ENCODE measurements around the gene SIDT1. TPM values are rescaled to one million over a fixed set of nuclear protein-coding genes. Genes with fewer than 3 reads are reported as not detected.

SIDT1 gene
- total RNA-seq, 1 donor from 2014 or later, result not detected

- Histone ChIP-seq H3K27me3 (ENCODE audit: insufficient read depth, low read length) (no peaks in the 10 kb centered on the region), H3K4me2 (ENCODE audit: low read length) (no peak overlapping the region), H4K20me1 (ENCODE audit: insufficient read depth, low read length) (no peaks in the 10 kb centered on the region), H3K36me3 (ENCODE audit: insufficient read depth, low read length) (no peaks in the 10 kb centered on the region), H3K27ac (ENCODE audit: low read depth, low read length) (no peak overlapping the region), H3K79me2 (ENCODE audit: insufficient read depth, low read length) (no peaks in the 10 kb centered on the region), H2AFZ (ENCODE audit: low read depth, low read length) (no peak overlapping the region), H3K4me1 (ENCODE audit: insufficient read depth, low read length) (no peaks in the 10 kb centered on the region), H3K4me3 (ENCODE audit: insufficient read depth, low read depth, low read length) (no peak overlapping the region), H3K9ac (ENCODE audit: low read length) (no peak overlapping the region), H3K9me3 (ENCODE audit: insufficient read depth, low read depth, low read length) (no peaks in the 10 kb centered on the region)
- peaks cover 2% of the 10 kb centered on the region for H3K27me3 Mint-ChIP-seq (ENCODE audit: low read depth, unreplicated experiment)
- TF ChIP-seq EZH2 (IDR thresholded peaks at IDR 0.05; ENCODE audit: insufficient read depth, low read length) (no peak), CTCF (IDR thresholded peaks at IDR 0.05; ENCODE audit: insufficient read depth, low read depth, low read length) (no peak)
- H3K4me1 Mint-ChIP-seq (ENCODE audit: low read depth, unreplicated experiment), result no peaks in the 10 kb centered on the region
- no peaks in the 10 kb centered on the region for H3K36me3 Mint-ChIP-seq (ENCODE audit: low read depth, unreplicated experiment)
- H3K27ac Mint-ChIP-seq (ENCODE audit: unreplicated experiment), result no peak overlapping the region
- DNase-seq (ENCODE audit: low read depth) (no peak), FAIRE-seq (no peak)
- no peaks in the 10 kb centered on the region for H3K9me3 Mint-ChIP-seq (ENCODE audit: unreplicated experiment)
- no peak overlapping the region for H3K4me3 Mint-ChIP-seq (ENCODE audit: unreplicated experiment)
Measured at GRCh38 chr3:113614402-113614801, 82.0 kb downstream of the SIDT1 start.

- Mint-ChIP-seq H3K4me3 (ENCODE audit: unreplicated experiment) (no peak overlapping the region), H3K4me1 (ENCODE audit: low read depth, unreplicated experiment) (no peaks in the 10 kb centered on the region), H3K36me3 (ENCODE audit: low read depth, unreplicated experiment) (no peaks in the 10 kb centered on the region), H3K9me3 (ENCODE audit: unreplicated experiment) (no peaks in the 10 kb centered on the region), H3K27ac (ENCODE audit: unreplicated experiment) (no peak overlapping the region), H3K27me3 (ENCODE audit: low read depth, unreplicated experiment) (peaks cover 2% of the 10 kb centered on the region)
- Histone ChIP-seq H3K4me1 (ENCODE audit: insufficient read depth, low read length) (no peaks in the 10 kb centered on the region), H3K27me3 (ENCODE audit: insufficient read depth, low read length) (no peaks in the 10 kb centered on the region), H3K36me3 (ENCODE audit: insufficient read depth, low read length) (no peaks in the 10 kb centered on the region), H3K4me3 (ENCODE audit: insufficient read depth, low read depth, low read length) (no peak overlapping the region), H3K79me2 (ENCODE audit: insufficient read depth, low read length) (no peaks in the 10 kb centered on the region), H4K20me1 (ENCODE audit: insufficient read depth, low read length) (no peaks in the 10 kb centered on the region), H3K4me2 (ENCODE audit: low read length) (no peak overlapping the region), H2AFZ (ENCODE audit: low read depth, low read length) (no peak overlapping the region), H3K9ac (ENCODE audit: low read length) (no peak overlapping the region), H3K27ac (ENCODE audit: low read depth, low read length) (no peak overlapping the region), H3K9me3 (ENCODE audit: insufficient read depth, low read depth, low read length) (no peaks in the 10 kb centered on the region)
- no peak for FAIRE-seq
- DNase-seq (ENCODE audit: low read depth), result no peak
- TF ChIP-seq CTCF (IDR thresholded peaks at IDR 0.05; ENCODE audit: insufficient read depth, low read depth, low read length) (no peak), EZH2 (IDR thresholded peaks at IDR 0.05; ENCODE audit: insufficient read depth, low read length) (no peak)
Measured at GRCh38 chr3:113615976-113616375, 83.6 kb downstream of the SIDT1 start.

- TF ChIP-seq EZH2 (IDR thresholded peaks at IDR 0.05; ENCODE audit: insufficient read depth, low read length) (no peak), CTCF (IDR thresholded peaks at IDR 0.05; ENCODE audit: insufficient read depth, low read depth, low read length) (no peak)
Measured at GRCh38 chr3:113617726-113618125, 85.4 kb downstream of the SIDT1 start.

More at GRCh38 chr3:113617726-113618125, 85.4 kb downstream of the SIDT1 start:
- Mint-ChIP-seq H3K27ac (ENCODE audit: unreplicated experiment) (no peak overlapping the region), H3K4me3 (ENCODE audit: unreplicated experiment) (no peak overlapping the region), H3K27me3 (ENCODE audit: low read depth, unreplicated experiment) (peaks cover 2% of the 10 kb centered on the region), H3K4me1 (ENCODE audit: low read depth, unreplicated experiment) (no peaks in the 10 kb centered on the region), H3K9me3 (ENCODE audit: unreplicated experiment) (no peaks in the 10 kb centered on the region), H3K36me3 (ENCODE audit: low read depth, unreplicated experiment) (no peaks in the 10 kb centered on the region)
- Histone ChIP-seq H3K36me3 (ENCODE audit: insufficient read depth, low read length) (no peaks in the 10 kb centered on the region), H3K27ac (ENCODE audit: low read depth, low read length) (no peak overlapping the region), H3K4me1 (ENCODE audit: insufficient read depth, low read length) (no peaks in the 10 kb centered on the region), H3K79me2 (ENCODE audit: insufficient read depth, low read length) (no peaks in the 10 kb centered on the region), H2AFZ (ENCODE audit: low read depth, low read length) (no peak overlapping the region), H3K9me3 (ENCODE audit: insufficient read depth, low read depth, low read length) (no peaks in the 10 kb centered on the region), H3K4me2 (ENCODE audit: low read length) (no peak overlapping the region), H3K4me3 (ENCODE audit: insufficient read depth, low read depth, low read length) (no peak overlapping the region), H4K20me1 (ENCODE audit: insufficient read depth, low read length) (no peaks in the 10 kb centered on the region), H3K9ac (ENCODE audit: low read length) (no peak overlapping the region), H3K27me3 (ENCODE audit: insufficient read depth, low read length) (no peaks in the 10 kb centered on the region)
- FAIRE-seq (no peak), DNase-seq (ENCODE audit: low read depth) (no peak)
